ENCODE measurements around the gene MCTP1.

MCTP1 gene

GRCh38 chr5:94944160-94944559 lies 340.7 kb downstream of the MCTP1 start:
- DNase-seq (ENCODE audit: low read depth) = no peak

DNA sequence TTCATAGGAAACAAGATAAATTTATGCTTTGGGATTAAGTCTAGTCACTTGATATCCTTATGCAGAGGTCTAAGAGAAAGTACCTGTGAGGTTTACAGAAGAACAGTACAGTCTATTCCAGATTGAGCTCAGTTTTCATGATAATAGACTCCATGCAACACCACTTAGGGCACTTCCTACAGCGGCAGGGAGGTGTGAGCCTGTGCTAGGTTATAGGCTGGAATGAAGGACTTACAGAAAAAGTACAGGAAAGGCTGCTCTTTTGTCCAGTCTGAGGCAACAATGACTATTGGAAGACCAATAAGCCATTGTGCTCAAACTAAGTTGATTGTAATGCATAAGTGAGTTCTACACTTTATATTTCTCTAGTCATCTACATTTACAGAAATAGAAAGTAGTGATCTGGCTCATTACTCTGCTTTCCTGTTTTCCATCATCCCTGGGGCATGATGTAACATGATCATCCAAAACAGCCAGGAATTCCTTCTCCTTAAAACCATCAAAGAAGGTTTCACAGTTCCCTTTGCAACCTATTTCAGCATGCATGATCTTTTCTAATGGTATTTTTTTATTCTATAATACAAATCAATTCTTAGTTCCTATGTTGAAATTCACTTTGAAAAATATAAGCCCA lies 343.7 kb downstream of the MCTP1 start:
- no peak for DNase-seq (ENCODE audit: low read depth)

DNA sequence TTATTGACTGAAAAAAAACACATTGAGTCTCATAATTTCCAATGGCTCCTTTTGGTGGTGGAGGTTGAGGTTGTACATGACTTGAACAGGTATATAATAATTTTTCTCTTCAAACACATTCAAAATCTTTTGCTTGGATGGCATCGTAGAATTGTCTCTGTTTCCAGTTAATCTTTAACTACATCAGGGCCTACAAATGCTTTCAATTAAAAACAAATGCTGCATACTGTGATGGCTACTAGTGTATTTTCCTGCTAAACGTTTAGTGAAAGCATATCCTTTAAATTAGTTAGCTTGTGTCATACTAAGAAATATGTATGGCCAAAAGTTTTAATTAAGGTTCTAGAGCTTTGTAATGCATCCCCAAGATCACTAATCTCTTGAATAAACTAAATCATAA lies 352.6 kb downstream of the MCTP1 start:
- DNase-seq (ENCODE audit: low read depth) = no peak

GRCh38 chr5:94928891-94929290 lies 356.0 kb downstream of the MCTP1 start:
- DNase-seq (ENCODE audit: low read depth) = no peak

- no peak for DNase-seq (ENCODE audit: low read depth)
Measured at GRCh38 chr5:94920570-94920969, 364.3 kb downstream of the MCTP1 start.

DNA sequence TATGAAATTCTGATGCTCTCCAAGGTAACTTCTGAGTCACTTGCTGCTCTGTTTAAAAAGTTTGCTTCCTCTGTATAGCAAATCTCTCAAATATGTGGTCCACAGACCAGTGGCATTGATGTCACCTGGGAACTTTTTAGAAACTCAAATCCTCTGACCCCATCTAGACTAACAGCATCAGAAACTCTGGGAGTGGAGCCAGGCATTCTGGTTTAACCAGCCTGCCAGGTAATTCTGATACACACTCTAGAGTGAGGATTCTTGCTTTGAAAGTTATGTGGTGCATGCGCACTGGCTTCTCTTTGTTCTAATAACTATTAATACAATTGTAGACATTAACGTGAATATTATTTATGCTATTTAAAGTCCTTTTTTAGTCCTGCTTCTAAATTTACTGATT lies 368.3 kb downstream of the MCTP1 start:
- DNase-seq (ENCODE audit: low read depth) = no peak

DNA sequence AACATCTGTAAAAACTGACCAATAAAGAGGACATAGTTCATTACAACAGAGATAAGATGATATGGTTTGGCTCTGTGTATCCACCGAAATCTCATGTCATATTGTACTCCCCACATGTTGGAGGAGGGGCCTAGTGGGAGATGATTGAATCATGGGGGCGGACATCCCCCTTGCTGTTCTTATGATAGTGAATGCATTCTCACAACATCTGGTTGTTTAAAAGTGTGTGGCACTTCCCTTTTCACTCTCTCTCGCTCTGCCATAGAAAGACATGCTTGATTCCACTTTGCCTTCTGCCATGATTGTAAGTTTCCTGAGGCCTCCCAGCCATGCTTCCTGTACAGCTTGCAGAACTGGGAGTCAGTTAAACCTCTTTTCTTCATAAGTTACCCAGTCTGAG lies 373.6 kb downstream of the MCTP1 start:
- DNase-seq (ENCODE audit: low read depth) = no peak

GRCh38 chr5:94910721-94911120 lies 374.2 kb downstream of the MCTP1 start:
- DNase-seq (ENCODE audit: low read depth) = no peak

DNA sequence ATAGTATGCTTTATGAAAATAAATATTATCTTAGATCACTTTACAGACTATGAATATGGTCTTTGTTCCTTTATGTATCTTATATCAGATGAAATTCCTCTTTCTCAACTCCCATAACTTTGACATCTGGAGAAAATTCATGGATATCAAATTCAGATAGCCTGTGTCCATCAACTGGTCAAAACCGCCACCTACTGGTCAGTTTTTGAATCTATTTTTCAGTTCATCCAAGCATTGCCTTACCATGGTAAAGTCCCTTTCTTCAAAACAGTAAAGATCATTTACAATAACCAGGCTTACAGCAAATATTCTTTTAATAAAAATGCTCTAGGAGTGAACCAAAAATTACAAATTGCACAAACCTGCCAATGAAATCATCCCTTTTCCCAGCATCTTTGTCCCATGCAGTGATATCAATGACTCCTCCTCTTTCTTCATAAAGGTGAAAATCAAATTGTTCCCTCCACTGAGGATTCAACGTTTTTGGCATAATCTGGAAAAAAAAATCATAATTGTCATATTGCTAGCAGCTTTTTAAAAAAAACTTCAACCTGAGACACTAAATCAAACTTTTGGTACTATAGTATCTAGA lies 375.9 kb downstream of the MCTP1 start:
- no peak for DNase-seq (ENCODE audit: low read depth)

GRCh38 chr5:94906750-94907149 lies 378.1 kb downstream of the MCTP1 start:
- no peak for DNase-seq (ENCODE audit: low read depth)

DNA sequence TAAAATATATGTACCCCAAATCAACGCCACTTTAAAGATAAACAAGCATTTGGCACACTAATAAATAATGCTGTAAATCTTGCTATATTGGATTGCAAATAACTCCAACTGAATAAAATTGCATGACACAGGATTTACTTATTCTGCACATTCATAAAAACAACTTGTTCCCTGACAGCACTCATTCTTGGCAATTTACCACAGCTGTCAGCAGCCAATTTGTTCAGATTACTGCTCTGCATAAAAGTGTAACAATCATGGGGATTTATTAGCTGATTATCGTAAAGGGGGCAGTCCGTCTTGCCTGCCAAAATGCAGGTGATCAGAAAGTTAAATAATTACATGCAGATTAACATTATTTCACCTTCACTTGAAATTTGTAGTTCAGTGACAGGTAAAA lies 381.2 kb downstream of the MCTP1 start:
- DNase-seq (ENCODE audit: low read depth) = no peak

GRCh38 chr5:94901191-94901979 lies 383.5 kb downstream of the MCTP1 start:
- DNase-seq (ENCODE audit: low read depth) = no peak

DNA sequence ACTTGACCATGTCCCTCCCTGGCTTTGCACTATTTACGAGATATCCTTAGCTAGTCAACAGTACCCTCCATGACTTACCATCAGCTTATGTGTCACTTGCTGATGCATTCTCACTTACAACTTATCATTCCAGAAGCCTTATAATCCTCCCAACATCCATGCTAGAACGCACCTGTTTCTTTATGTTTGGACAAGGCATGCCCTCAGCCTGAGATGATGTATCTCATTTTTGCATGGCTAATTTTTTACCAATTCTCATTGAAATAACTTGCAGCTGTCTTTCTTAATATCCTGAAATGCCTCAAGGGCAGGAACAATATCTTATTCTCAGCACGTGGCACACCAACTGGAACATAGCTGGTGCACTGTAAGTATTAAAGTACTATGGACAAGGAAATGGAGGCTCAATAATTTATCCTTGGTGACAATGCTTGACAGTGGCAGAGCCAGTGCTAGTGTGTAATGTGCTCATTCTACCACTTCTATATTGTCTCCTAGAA lies 384.8 kb downstream of the MCTP1 start:
- DNase-seq (ENCODE audit: low read depth) = no peak

- DNase-seq (ENCODE audit: low read depth) = no peak
Measured at GRCh38 chr5:94893412-94894135, 391.3 kb downstream of the MCTP1 start.

DNA sequence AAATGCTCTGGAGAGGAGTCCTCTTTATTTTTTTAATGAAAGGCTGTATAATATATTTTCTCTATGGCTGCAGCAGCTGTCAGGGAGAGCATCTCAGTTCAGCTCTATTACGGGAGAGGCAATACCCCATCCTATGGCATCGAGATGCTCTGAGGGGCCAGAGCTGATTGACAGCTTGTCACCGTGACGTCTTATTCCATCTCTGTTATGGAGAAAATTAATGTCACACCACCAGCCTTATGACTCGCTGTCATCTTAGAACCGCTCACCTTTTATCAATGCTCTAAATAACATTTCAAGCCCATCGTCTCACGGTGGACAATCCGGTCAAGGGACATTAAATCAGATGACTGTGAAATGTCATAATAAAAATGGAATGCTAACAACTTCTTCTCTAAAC lies 392.9 kb downstream of the MCTP1 start:
- no peak for DNase-seq (ENCODE audit: low read depth)

DNA sequence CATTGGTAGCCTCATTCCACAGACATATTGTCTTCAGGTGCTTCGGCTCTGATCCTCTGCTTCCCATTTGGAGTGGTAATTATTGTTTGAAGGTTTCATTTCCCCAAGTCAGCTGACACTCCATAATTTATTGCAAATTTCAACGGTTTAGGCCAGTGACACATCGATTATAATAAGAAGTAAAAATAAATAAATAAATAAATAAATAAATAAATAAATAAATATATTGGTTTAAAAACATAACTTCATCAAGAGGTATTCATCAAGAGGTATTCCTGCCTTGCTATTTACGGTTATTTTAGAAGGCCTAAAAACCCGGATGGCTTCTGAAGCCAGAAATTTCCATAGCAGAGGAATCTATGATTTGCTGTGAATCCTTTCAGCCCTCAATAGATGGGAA lies 393.3 kb downstream of the MCTP1 start:
- DNase-seq (ENCODE audit: low read depth) = no peak

DNA sequence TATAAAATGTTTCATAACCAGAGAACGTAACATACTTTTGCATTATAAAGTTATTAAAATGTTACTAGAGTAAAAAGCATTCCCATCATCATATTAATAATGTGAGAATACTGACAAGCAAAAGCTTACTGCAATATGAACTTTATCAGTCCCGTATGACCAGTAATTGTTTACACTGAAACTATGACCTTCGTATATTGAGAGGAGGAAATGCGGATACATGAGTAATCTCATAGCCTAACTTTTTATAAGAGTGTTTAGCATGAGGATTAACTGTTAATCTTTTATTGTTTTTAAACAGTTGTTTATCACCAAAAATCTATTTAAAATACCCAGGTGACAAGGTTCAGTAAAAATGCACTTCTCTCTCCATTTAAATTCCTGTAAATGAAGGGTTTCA lies 394.0 kb downstream of the MCTP1 start:
- DNase-seq (ENCODE audit: low read depth) = no peak

- DNase-seq (ENCODE audit: low read depth) = no peak
Measured at GRCh38 chr5:94888674-94889073, 396.2 kb downstream of the MCTP1 start.

DNA sequence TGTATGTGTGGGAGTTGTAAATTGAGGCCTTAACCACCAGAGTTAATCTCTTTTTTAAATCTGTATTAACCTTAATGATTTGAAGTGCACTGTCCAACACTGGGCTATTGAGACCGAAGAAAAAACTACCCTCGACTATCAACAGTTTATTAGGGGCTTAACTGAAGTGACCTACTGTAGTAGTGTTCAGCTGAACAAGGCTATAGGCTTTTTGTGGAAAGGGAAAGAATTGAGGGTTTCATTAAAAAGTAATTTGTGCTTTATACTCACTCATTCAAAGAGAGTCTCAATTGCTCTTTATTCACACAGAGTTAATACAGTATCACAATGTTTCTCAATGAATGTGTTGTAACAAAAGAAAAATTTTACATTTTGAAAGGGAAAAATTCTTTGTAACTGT lies 399.0 kb downstream of the MCTP1 start:
- no peak for DNase-seq (ENCODE audit: low read depth)

- DNase-seq (ENCODE audit: low read depth) = no peak
Measured at GRCh38 chr5:94884311-94884710, 400.6 kb downstream of the MCTP1 start.

GRCh38 chr5:94872526-94872925 lies 412.4 kb downstream of the MCTP1 start:
- no peak for DNase-seq (ENCODE audit: low read depth)

GRCh38 chr5:94870511-94871183 lies 414.2 kb downstream of the MCTP1 start:
- DNase-seq (ENCODE audit: low read depth) = no peak
